Measurements from ENCODE around the gene ITPR2.

GRCh38 chr12:26374934-26375680, 457.9 kb downstream of the ITPR2 start:
- TF ChIP-seq CTCF (conservative IDR thresholded peaks at IDR 0.05; ENCODE audit: low read length) (no peak), EZH2phosphoT487 (IDR thresholded peaks at IDR 0.05; ENCODE audit: borderline replicate concordance) (no peak)

Data from Loucy (cell line).